ENCODE results near the gene NDUFV3. TPM values are rescaled to one million over a fixed set of nuclear protein-coding genes. Genes with fewer than 3 reads are reported as not detected.

Gene NDUFV3
- total and polyA plus RNA-seq, 8 donors: 19.2 to 51.3 (median 36.7) TPM

- no peak for DNase-seq
- Histone ChIP-seq H3K4me1 (peaks cover 0 to 13% (median 11%) of the 10 kb centered on the region in 4 donors), H3K27me3 (no peaks in the 10 kb centered on the region), H3K9me3 (no peaks in the 10 kb centered on the region), H3K36me3 (no peaks in the 10 kb centered on the region), H3K27ac (no peak overlapping the region), H3K4me3 (no peak overlapping the region)
- TF ChIP-seq POLR2AphosphoS5 (IDR thresholded peaks at IDR 0.05): no peak
- no peak for TF ChIP-seq CTCF (IDR thresholded peaks at IDR 0.05)
- TF ChIP-seq POLR2A (IDR thresholded peaks at IDR 0.05): no peak
- TF ChIP-seq EP300 (IDR thresholded peaks at IDR 0.05): no peak
- intact Hi-C loops (cut with DNase I; ENCODE audit: low total_unique reads): no loop called here
- WGBS, 5 donors: 38 to 65% (median 59%) methylated on average over 4 of the region's 4 CpGs
These were observed 28.8 kb downstream of the NDUFV3 start for GRCh38 chr21:42921927-42922326.

DNA sequence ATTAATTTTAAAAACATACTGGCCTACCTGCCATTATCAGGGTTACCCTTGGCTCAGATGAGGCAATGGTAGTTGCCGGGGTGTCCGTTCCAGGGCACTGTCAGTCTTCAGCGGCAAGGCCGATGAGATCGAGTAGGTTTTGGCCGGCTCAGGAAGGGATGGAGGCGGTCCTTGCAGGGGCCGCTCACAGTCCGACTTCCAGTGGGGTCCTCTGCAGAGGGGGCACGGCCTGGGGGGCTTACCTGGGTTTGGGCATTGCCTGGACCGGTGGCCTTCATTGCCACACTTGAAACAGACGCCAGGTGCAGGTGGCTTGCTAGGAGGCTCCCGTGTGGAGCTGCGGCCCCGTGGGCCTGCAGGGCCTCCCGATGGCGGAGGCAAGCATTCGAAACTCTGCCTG, 29.8 kb downstream of the NDUFV3 start:
- H3K4me1 ChIP-seq: peaks cover 0 to 13% (median 11%) of the 10 kb centered on the region in 4 donors
- no peak for DNase-seq
- H3K36me3 ChIP-seq: no peaks in the 10 kb centered on the region
- intact Hi-C loops (cut with DNase I; ENCODE audit: low total_unique reads): no loop called here
- no peaks in the 10 kb centered on the region for H3K9me3 ChIP-seq
- TF ChIP-seq POLR2AphosphoS5 (IDR thresholded peaks at IDR 0.05) (no peak), POLR2A (IDR thresholded peaks at IDR 0.05) (no peak), CTCF (IDR thresholded peaks at IDR 0.05) (no peak), EP300 (IDR thresholded peaks at IDR 0.05) (no peak)
- no peak overlapping the region for H3K27ac ChIP-seq
- H3K4me3 ChIP-seq: no peak overlapping the region
- H3K27me3 ChIP-seq: no peaks in the 10 kb centered on the region
- 86 to 90% (median 88%) methylated on average over 18 of the region's 18 CpGs for WGBS, 5 donors

DNA sequence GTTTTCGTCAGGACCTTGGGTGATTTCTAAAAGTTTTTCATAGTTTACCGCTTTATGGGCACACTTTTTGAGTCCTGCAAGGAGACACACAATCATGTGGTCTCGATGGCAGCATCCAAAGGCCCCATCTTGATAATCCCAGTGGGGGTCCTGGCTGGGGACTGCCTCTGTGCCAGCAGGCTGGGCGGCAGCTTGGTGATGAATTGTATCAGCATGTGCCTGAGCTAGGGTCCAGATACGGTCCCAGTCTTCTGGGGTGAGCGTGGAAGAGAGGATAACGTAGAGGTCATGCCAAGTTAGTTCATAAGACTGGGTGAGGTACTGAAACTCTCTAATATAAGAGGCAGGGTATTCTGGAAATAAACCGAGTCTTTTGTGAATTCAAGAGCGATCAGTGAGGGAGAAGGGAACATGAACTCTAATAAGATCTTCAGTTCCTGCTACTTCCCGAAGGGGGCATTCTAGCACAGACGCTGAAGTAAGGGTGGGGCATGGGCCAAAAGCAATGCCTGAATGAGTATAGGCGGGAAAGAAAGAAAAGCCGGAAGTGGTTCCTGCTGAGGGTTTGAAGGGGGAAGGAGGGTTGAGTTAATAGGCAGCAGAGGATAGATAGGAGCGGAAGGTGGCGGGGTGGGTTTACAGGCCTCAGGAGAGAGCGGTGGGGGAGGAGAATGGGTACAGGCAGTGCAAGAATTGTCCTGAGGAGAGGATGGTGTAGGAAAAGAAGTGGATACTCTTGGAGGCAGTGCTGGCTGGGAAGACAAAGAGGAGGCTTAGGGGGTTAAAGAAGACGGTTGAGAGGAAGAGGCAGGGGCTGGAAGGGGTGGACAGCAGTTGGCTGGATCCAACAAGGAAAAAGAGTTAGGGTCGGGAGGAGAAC, 30.7 kb downstream of the NDUFV3 start:
- peak; percentile 82 to 94 for DNase-seq
- 16 to 23% (median 18%) methylated on average over 18 of the region's 18 CpGs for WGBS, 5 donors
- no peaks in the 10 kb centered on the region for H3K9me3 ChIP-seq
- peaks cover 0 to 13% (median 11%) of the 10 kb centered on the region in 4 donors for H3K4me1 ChIP-seq
- intact Hi-C loops (cut with DNase I; ENCODE audit: low total_unique reads): no loop called here
- H3K36me3 ChIP-seq: no peaks in the 10 kb centered on the region
- no peaks in the 10 kb centered on the region for H3K27me3 ChIP-seq
- TF ChIP-seq CTCF (IDR thresholded peaks at IDR 0.05) (peak in 5 of 7 experiments; percentile 57 to 94 (median 76)), EP300 (IDR thresholded peaks at IDR 0.05) (no peak), POLR2AphosphoS5 (IDR thresholded peaks at IDR 0.05) (peak; percentile 31 to 89 (median 54))
- peak overlapping the region in 2 of 5 donors; percentile 34 to 63 for H3K27ac ChIP-seq
- H3K4me3 ChIP-seq: no peak overlapping the region

GRCh38 chr21:42924433-42924751, 31.3 kb downstream of the NDUFV3 start:
- H3K4me1 ChIP-seq: peaks cover 0 to 13% (median 11%) of the 10 kb centered on the region in 4 donors
- H3K4me3 ChIP-seq: no peak overlapping the region
- peak overlapping the region in 2 of 5 donors; percentile 34 to 63 for H3K27ac ChIP-seq
- no peaks in the 10 kb centered on the region for H3K27me3 ChIP-seq
- TF ChIP-seq CTCF (IDR thresholded peaks at IDR 0.05) (no peak), EP300 (IDR thresholded peaks at IDR 0.05) (no peak), POLR2AphosphoS5 (IDR thresholded peaks at IDR 0.05) (no peak), POLR2A (IDR thresholded peaks at IDR 0.05) (no peak)
- WGBS, 5 donors: 82 to 94% (median 93%) methylated on average over 6 of the region's 6 CpGs
- no peaks in the 10 kb centered on the region for H3K36me3 ChIP-seq
- DNase-seq: no peak
- intact Hi-C loops (cut with DNase I; ENCODE audit: low total_unique reads): no loop called here
- no peaks in the 10 kb centered on the region for H3K9me3 ChIP-seq
